NCI-H524 (cell line): ENCODE measurements around the gene PXN.

Source experiments
- DNase-seq, 2 experiments: peaks; one replicate each; lab custom pipeline; 2025; lab: John Stamatoyannopoulos, UW

The PXN gene

GRCh38 chr12:120265473-120266179, at the start of gene PXN:
Gene PXN, minus strand, starts transcription at chr12:120265730. Its CDS starts 101 bp downstream, at chr12:120265629.
- peak in 1 of 2 experiments; percentile 58 for DNase-seq

GRCh38 chr12:120314220-120314619, 48.7 kb upstream of the PXN start:
- peak in 1 of 2 experiments; percentile 6 for DNase-seq

- DNase-seq, result peak; percentile 90 to 91
Measured at GRCh38 chr12:120301962-120302815, 36.7 kb upstream of the PXN start, which contains the start of gene SIRT4. Gene SIRT4, plus strand, starts transcription at chr12:120302321. Its CDS starts 1,241 bp downstream, at chr12:120303562.

GRCh38 chr12:120292661-120293531, 27.4 kb upstream of the PXN start, which contains the start of gene RNU4-1:
Gene RNU4-1, minus strand, starts transcription at chr12:120293237.
- peak; percentile 88 to 94 for DNase-seq

GRCh38 chr12:120292411-120292660, 26.8 kb upstream of the PXN start:
- no peak for DNase-seq

GRCh38 chr12:120290609-120291305, 25.2 kb upstream of the PXN start:
- DNase-seq, result peak in 1 of 2 experiments; percentile 37

GRCh38 chr12:120287491-120287890, 22.0 kb upstream of the PXN start:
- no peak for DNase-seq

GRCh38 chr12:120286768-120287490, 21.4 kb upstream of the PXN start:
- no peak for DNase-seq

- DNase-seq, result no peak
Measured at GRCh38 chr12:120284381-120284780, 18.9 kb upstream of the PXN start.

- no peak for DNase-seq
Measured at GRCh38 chr12:120283318-120283717, 17.8 kb upstream of the PXN start.

- DNase-seq, result no peak
Measured at GRCh38 chr12:120278137-120279069, 12.9 kb upstream of the PXN start.

GRCh38 chr12:120276734-120277133, 11.2 kb upstream of the PXN start:
- DNase-seq, result no peak

- no peak for DNase-seq
Measured at GRCh38 chr12:120267736-120268135, 2.2 kb upstream of the PXN start.

- no peak for DNase-seq
Measured at GRCh38 chr12:120266180-120266870, 795 bp upstream of the PXN start.

- no peak for DNase-seq
Measured at GRCh38 chr12:120264904-120265472, 542 bp downstream of the PXN start.

GRCh38 chr12:120264086-120264903, 1.2 kb downstream of the PXN start:
- DNase-seq, result no peak

GRCh38 chr12:120263748-120264085, 1.8 kb downstream of the PXN start:
- no peak for DNase-seq
